ENCODE results near the gene AASS.

AASS gene

GRCh38 chr7:122070834-122071233 is 73.2 kb downstream of the AASS start:
- H3K27ac ChIP-seq (ENCODE audit: low read depth, low read length): no peak overlapping the region
- H3K27me3 ChIP-seq (ENCODE audit: control insufficient read depth, insufficient read depth, low read length): no peaks in the 10 kb centered on the region
- peaks cover 21% of the 10 kb centered on the region for H3K36me3 ChIP-seq (ENCODE audit: control insufficient read depth, insufficient read depth, low read length)
- H3K9ac ChIP-seq (ENCODE audit: low read length): no peak overlapping the region
- H3K4me3 ChIP-seq (ENCODE audit: low read depth, low read length): no peak overlapping the region
- H3K9me3 ChIP-seq (ENCODE audit: control insufficient read depth, insufficient read depth, low read depth, low read length): no peaks in the 10 kb centered on the region
- no peaks in the 10 kb centered on the region for H3K4me1 ChIP-seq (ENCODE audit: control insufficient read depth, insufficient read depth, low read length)

GRCh38 chr7:122070062-122070461 is 74.0 kb downstream of the AASS start:
- Histone ChIP-seq H3K4me1 (ENCODE audit: control insufficient read depth, insufficient read depth, low read length) (no peaks in the 10 kb centered on the region), H3K9ac (ENCODE audit: low read length) (no peak overlapping the region), H3K4me3 (ENCODE audit: low read depth, low read length) (no peak overlapping the region), H3K36me3 (ENCODE audit: control insufficient read depth, insufficient read depth, low read length) (peaks cover 14% of the 10 kb centered on the region), H3K27me3 (ENCODE audit: control insufficient read depth, insufficient read depth, low read length) (no peaks in the 10 kb centered on the region), H3K27ac (ENCODE audit: low read depth, low read length) (no peak overlapping the region), H3K9me3 (ENCODE audit: control insufficient read depth, insufficient read depth, low read depth, low read length) (no peaks in the 10 kb centered on the region)

- Histone ChIP-seq H3K4me1 (ENCODE audit: control insufficient read depth, insufficient read depth, low read length) (no peaks in the 10 kb centered on the region), H3K27ac (ENCODE audit: low read depth, low read length) (no peak overlapping the region), H3K9ac (ENCODE audit: low read length) (no peak overlapping the region), H3K9me3 (ENCODE audit: control insufficient read depth, insufficient read depth, low read depth, low read length) (no peaks in the 10 kb centered on the region), H3K27me3 (ENCODE audit: control insufficient read depth, insufficient read depth, low read length) (no peaks in the 10 kb centered on the region), H3K4me3 (ENCODE audit: low read depth, low read length) (no peak overlapping the region), H3K36me3 (ENCODE audit: control insufficient read depth, insufficient read depth, low read length) (0 out of 2 replicates have a peak, but pooled peaks cover 6% of the 10 kb centered on the region)
Observed at GRCh38 chr7:122068999-122069398, 75.0 kb downstream of the AASS start.

GRCh38 chr7:122068046-122068445 is 76.0 kb downstream of the AASS start:
- Histone ChIP-seq H3K27ac (ENCODE audit: low read depth, low read length) (no peak overlapping the region), H3K9ac (ENCODE audit: low read length) (no peak overlapping the region), H3K36me3 (ENCODE audit: control insufficient read depth, insufficient read depth, low read length) (peaks cover 5% of the 10 kb centered on the region; the same call in 1 of the 2 replicates), H3K9me3 (ENCODE audit: control insufficient read depth, insufficient read depth, low read depth, low read length) (no peaks in the 10 kb centered on the region), H3K4me3 (ENCODE audit: low read depth, low read length) (no peak overlapping the region), H3K27me3 (ENCODE audit: control insufficient read depth, insufficient read depth, low read length) (no peaks in the 10 kb centered on the region), H3K4me1 (ENCODE audit: control insufficient read depth, insufficient read depth, low read length) (no peaks in the 10 kb centered on the region)

GRCh38 chr7:122067077-122067476 is 77.0 kb downstream of the AASS start:
- Histone ChIP-seq H3K9me3 (ENCODE audit: control insufficient read depth, insufficient read depth, low read depth, low read length) (no peaks in the 10 kb centered on the region), H3K27ac (ENCODE audit: low read depth, low read length) (no peak overlapping the region), H3K36me3 (ENCODE audit: control insufficient read depth, insufficient read depth, low read length) (peaks cover 7% of the 10 kb centered on the region; the same call in 1 of the 2 replicates), H3K27me3 (ENCODE audit: control insufficient read depth, insufficient read depth, low read length) (no peaks in the 10 kb centered on the region), H3K4me3 (ENCODE audit: low read depth, low read length) (no peak overlapping the region), H3K9ac (ENCODE audit: low read length) (no peak overlapping the region), H3K4me1 (ENCODE audit: control insufficient read depth, insufficient read depth, low read length) (no peaks in the 10 kb centered on the region)

GRCh38 chr7:122064971-122065370 is 79.1 kb downstream of the AASS start:
- H3K4me3 ChIP-seq (ENCODE audit: low read depth, low read length): no peak overlapping the region
- no peak overlapping the region for H3K9ac ChIP-seq (ENCODE audit: low read length)
- H3K27me3 ChIP-seq (ENCODE audit: control insufficient read depth, insufficient read depth, low read length): no peaks in the 10 kb centered on the region
- H3K9me3 ChIP-seq (ENCODE audit: control insufficient read depth, insufficient read depth, low read depth, low read length): no peaks in the 10 kb centered on the region
- no peak overlapping the region for H3K27ac ChIP-seq (ENCODE audit: low read depth, low read length)
- H3K4me1 ChIP-seq (ENCODE audit: control insufficient read depth, insufficient read depth, low read length): no peaks in the 10 kb centered on the region
- H3K36me3 ChIP-seq (ENCODE audit: control insufficient read depth, insufficient read depth, low read length): peaks cover 23% of the 10 kb centered on the region

GRCh38 chr7:122063146-122063545 is 80.9 kb downstream of the AASS start:
- Histone ChIP-seq H3K4me1 (ENCODE audit: control insufficient read depth, insufficient read depth, low read length) (no peaks in the 10 kb centered on the region), H3K27me3 (ENCODE audit: control insufficient read depth, insufficient read depth, low read length) (no peaks in the 10 kb centered on the region), H3K36me3 (ENCODE audit: control insufficient read depth, insufficient read depth, low read length) (peaks cover 36% of the 10 kb centered on the region), H3K4me3 (ENCODE audit: low read depth, low read length) (no peak overlapping the region), H3K9ac (ENCODE audit: low read length) (no peak overlapping the region), H3K27ac (ENCODE audit: low read depth, low read length) (no peak overlapping the region), H3K9me3 (ENCODE audit: control insufficient read depth, insufficient read depth, low read depth, low read length) (no peaks in the 10 kb centered on the region)

GRCh38 chr7:122059542-122059941 is 84.5 kb downstream of the AASS start:
- H3K27me3 ChIP-seq (ENCODE audit: control insufficient read depth, insufficient read depth, low read length): no peaks in the 10 kb centered on the region
- no peaks in the 10 kb centered on the region for H3K4me1 ChIP-seq (ENCODE audit: control insufficient read depth, insufficient read depth, low read length)
- no peak overlapping the region for H3K4me3 ChIP-seq (ENCODE audit: low read depth, low read length)
- H3K27ac ChIP-seq (ENCODE audit: low read depth, low read length): no peak overlapping the region
- H3K9me3 ChIP-seq (ENCODE audit: control insufficient read depth, insufficient read depth, low read depth, low read length): no peaks in the 10 kb centered on the region
- H3K9ac ChIP-seq (ENCODE audit: low read length): no peak overlapping the region
- peaks cover 60% of the 10 kb centered on the region for H3K36me3 ChIP-seq (ENCODE audit: control insufficient read depth, insufficient read depth, low read length)

- Histone ChIP-seq H3K27ac (ENCODE audit: low read depth, low read length) (no peak overlapping the region), H3K4me1 (ENCODE audit: control insufficient read depth, insufficient read depth, low read length) (no peaks in the 10 kb centered on the region), H3K27me3 (ENCODE audit: control insufficient read depth, insufficient read depth, low read length) (no peaks in the 10 kb centered on the region), H3K4me3 (ENCODE audit: low read depth, low read length) (no peak overlapping the region), H3K9me3 (ENCODE audit: control insufficient read depth, insufficient read depth, low read depth, low read length) (no peaks in the 10 kb centered on the region), H3K36me3 (ENCODE audit: control insufficient read depth, insufficient read depth, low read length) (peaks cover 78% of the 10 kb centered on the region), H3K9ac (ENCODE audit: low read length) (no peak overlapping the region)
Observed at GRCh38 chr7:122056977-122057376, 87.1 kb downstream of the AASS start.

GRCh38 chr7:122055073-122055472 is 89.0 kb downstream of the AASS start:
- no peaks in the 10 kb centered on the region for H3K4me1 ChIP-seq (ENCODE audit: control insufficient read depth, insufficient read depth, low read length)
- H3K27me3 ChIP-seq (ENCODE audit: control insufficient read depth, insufficient read depth, low read length): no peaks in the 10 kb centered on the region
- no peaks in the 10 kb centered on the region for H3K9me3 ChIP-seq (ENCODE audit: control insufficient read depth, insufficient read depth, low read depth, low read length)
- no peak overlapping the region for H3K4me3 ChIP-seq (ENCODE audit: low read depth, low read length)
- no peak overlapping the region for H3K9ac ChIP-seq (ENCODE audit: low read length)
- no peak overlapping the region for H3K27ac ChIP-seq (ENCODE audit: low read depth, low read length)
- H3K36me3 ChIP-seq (ENCODE audit: control insufficient read depth, insufficient read depth, low read length): peaks cover 79% of the 10 kb centered on the region

GRCh38 chr7:122054393-122054792 is 89.7 kb downstream of the AASS start:
- Histone ChIP-seq H3K27ac (ENCODE audit: low read depth, low read length) (no peak overlapping the region), H3K27me3 (ENCODE audit: control insufficient read depth, insufficient read depth, low read length) (no peaks in the 10 kb centered on the region), H3K36me3 (ENCODE audit: control insufficient read depth, insufficient read depth, low read length) (peaks cover 81% of the 10 kb centered on the region)

GRCh38 chr7:122046402-122046801 is 97.6 kb downstream of the AASS start:
- no peak overlapping the region for H3K27ac ChIP-seq (ENCODE audit: low read depth, low read length)
- no peak overlapping the region for H3K9ac ChIP-seq (ENCODE audit: low read length)
- H3K9me3 ChIP-seq (ENCODE audit: control insufficient read depth, insufficient read depth, low read depth, low read length): no peaks in the 10 kb centered on the region
- H3K4me3 ChIP-seq (ENCODE audit: low read depth, low read length): no peak overlapping the region
- H3K36me3 ChIP-seq (ENCODE audit: control insufficient read depth, insufficient read depth, low read length): peaks cover 89% of the 10 kb centered on the region
- H3K27me3 ChIP-seq (ENCODE audit: control insufficient read depth, insufficient read depth, low read length): no peaks in the 10 kb centered on the region
- no peaks in the 10 kb centered on the region for H3K4me1 ChIP-seq (ENCODE audit: control insufficient read depth, insufficient read depth, low read length)

More at GRCh38 chr7:122054393-122054792, 89.7 kb downstream of the AASS start:
- Histone ChIP-seq H3K9me3 (ENCODE audit: control insufficient read depth, insufficient read depth, low read depth, low read length) (no peaks in the 10 kb centered on the region), H3K4me1 (ENCODE audit: control insufficient read depth, insufficient read depth, low read length) (no peaks in the 10 kb centered on the region), H3K4me3 (ENCODE audit: low read depth, low read length) (no peak overlapping the region), H3K9ac (ENCODE audit: low read length) (no peak overlapping the region)
